ENCODE results near the gene PPP2R3B.

PPP2R3B gene

DNA sequence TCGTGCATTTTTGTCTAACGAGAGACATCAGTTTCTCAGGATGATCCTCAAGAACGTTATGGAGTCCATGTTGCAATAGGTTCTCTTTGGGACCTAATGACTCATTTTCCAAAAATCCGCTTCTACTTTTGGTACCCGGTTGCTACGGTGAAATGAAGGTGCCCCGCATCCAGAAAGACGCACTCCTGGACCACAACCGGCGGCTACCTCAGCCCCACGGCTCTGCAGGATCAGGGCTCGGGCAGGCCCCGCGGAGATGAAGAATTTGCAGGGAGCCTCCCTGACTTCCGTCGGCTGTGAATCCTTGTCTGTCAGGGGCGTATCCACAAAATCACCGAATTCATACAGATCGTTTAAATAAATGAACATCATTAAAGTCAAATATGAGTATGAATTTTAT lies 83.7 kb downstream of the PPP2R3B start:
- DNase-seq (ENCODE audit: low spot score): no peak

DNA sequence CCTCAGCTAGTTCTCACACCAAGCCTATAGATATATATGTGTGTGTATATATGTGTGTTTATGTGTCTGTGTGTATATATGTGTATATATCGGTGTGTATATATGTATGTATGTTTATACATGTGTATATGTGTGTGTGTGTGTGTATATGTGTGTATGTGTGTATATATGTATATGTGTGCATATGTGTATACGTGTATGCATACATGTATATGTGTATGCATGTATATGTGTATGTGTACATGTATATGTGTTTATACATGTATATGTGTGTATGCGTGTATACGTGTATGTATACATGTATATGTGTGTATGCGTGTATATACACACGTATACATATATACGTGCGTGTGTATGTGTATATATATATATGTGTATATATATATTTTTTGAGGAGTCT lies 86.4 kb downstream of the PPP2R3B start:
- DNase-seq (ENCODE audit: low spot score): no peak

DNA sequence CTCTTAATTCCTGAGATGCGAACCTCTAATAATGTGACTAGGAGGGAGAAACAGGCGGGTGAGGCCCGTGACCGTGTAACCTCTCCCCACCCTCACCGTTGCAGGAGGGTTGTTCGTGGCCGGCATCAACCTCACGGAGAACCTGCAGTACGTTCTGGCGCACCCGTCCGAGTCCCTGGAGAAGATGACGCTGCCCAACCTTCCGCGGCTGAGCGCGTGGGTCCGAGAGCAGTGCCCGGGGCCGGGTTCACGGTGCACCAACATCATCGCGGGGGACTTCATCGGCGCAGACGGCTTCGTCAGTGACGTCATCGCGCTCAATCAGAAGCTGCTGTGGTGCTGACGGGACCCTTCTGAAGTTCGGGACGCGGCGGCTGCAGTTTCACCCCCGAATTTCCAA lies 87.7 kb downstream of the PPP2R3B start:
- DNase-seq (ENCODE audit: low spot score): no peak

DNA sequence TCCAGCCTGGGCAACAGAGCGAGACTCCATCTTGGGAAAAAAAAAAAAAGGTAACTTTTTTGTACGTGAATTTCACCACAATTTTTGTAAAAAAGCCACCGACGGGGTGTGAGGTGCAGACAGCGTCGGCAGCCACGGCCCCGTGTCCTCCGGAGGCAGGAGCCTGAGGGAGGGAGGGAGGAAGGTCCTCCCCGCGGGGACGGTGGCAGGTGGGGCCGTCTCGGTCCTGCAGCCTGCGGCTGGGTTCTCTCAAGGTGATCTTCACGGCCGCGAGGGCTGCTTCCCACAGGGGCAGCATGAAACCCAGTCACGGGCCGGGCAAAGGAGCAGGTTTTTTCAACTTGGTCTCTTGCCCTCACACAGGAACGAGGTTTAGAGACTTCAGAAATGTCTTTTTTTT lies 91.6 kb downstream of the PPP2R3B start:
- no peak for DNase-seq (ENCODE audit: low spot score)

DNA sequence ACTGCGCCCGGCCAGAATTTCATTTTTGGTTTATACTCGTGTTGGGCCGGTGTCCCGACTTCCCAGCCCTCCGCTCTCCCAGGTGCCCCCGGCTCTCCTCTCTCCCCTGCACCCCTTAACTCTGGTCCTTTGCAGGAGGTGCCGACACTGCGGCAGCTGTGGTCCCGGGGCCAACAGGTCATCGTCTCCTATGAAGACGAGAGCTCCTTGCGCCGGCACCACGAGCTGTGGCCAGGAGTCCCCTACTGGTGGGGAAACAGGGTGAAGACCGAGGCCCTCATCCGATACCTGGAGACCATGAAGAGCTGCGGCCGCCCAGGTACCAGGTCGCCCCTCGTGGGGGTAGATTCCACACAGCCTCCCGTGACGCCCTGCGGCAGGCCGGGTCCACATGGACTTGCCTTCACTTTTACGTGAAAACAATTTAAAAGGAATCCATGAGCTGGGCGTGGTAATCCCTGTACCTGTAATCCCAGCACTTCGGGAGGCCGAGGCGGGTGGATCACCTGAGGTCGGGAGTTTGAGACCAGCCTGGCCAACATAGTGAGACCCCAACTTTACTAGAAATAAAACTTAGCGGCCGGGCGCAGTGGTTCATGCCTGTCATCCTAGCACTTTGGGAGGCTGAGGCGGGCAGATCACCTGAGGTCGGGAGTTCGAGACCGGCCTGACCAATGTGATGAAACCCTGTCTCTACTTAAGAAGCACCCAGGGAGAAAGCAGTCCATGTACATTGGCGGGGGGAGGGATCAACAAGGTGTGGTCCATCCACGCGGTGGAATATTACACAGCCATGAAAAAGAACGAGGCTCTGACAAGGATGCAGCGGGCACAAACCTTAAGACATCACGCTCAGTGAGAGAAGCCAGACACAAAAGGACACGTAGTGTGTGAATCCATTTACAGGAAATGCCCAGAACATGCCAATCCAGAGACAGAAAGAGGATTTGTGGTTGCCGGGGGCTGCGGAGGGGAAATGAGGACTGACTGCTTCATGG lies 93.5 kb downstream of the PPP2R3B start:
- no peak for DNase-seq (ENCODE audit: low spot score)

DNA sequence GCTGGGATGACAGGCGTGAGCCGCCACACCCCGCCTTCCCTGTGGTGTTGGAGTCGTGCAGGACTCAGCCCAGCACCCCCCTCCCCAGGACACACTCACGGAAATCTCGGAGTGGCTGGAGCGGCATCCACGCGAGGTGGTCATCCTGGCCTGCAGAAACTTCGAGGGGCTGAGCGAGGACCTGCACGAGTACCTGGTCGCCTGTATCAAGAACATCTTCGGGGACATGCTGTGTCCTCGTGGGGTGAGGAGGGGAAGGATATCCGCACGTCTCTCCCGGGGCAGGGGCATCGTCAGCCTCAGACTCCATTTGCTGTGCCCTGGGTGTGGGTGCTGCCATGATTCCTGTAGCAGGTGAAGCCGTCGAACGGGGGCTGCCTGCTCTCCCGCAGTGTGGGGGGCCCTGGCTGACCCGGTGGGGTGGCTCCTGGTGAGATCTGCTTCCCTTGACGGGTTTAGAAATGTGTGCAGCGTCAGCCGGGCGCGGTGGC lies 95.3 kb downstream of the PPP2R3B start:
- no peak for DNase-seq (ENCODE audit: low spot score)

DNA sequence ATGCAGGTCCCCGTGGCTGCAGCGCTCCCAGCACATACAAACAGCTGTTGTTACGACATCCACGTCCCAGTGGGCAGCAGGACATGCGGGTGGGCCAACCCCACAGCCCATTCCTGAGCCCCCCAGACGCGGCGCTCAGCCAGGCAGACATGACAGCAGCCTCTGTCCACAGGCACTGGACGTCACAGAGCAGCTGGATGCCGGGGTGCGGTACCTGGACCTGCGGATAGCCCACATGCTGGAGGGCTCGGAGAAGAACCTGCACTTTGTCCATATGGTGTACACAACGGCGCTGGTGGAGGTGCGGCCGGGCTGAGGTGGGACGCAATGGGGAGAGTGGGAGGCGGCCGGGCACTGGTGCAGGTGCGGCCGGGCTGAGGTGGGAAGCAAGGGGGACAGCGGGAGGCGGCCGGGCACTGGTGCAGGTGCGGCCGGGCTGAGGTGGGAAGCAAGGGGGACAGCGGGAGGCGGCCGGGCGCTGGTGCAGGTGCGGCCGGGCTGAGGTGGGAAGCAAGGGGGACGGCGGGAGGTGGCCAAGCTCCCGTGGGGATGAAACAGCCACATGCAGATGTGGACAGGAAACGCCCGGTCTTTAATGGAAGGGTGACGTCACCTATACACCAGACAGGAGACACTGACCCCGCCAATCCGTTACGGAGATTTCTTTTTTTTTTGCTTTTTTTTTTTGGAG lies 96.1 kb downstream of the PPP2R3B start:
- DNase-seq (ENCODE audit: low spot score): no peak

DNA sequence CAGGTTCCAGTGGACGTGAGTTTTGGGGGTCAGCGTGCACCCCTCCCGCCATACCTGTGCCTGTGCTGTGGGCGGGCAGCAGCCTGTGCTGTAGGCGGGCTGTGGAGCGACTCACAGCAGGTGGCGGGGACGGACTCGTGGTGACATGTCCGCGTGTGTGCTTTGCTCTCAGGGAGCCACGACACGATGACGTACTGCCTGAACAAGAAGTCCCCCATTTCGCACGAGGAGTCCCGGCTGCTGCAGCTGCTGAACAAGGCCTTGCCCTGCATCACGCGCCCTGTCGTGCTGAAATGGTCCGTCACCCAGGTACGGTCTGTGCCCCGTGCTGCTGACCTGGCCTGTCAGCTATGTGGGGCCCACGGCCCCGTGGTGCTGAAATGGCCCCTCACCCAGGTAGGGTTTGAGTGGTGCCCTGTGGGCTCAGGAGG lies 98.1 kb downstream of the PPP2R3B start:
- no peak for DNase-seq (ENCODE audit: low spot score)

DNA sequence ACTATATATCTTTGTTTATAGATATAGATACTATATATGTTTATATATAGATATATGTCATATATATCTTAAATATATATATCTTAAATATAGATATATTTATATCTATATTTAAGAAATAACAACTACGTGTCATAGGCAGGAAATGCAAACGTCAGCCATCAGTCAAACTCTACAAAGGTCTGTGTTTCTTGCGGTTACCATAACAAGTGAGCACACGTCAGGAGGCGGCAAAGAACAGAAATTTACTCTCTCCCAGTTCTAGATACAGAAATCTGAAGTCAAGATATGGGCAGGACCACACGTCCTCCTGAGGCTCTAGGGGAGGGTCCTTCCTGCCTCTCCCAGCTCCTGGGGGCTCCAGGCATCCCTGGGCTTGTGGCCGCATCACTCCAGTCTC lies 99.0 kb downstream of the PPP2R3B start:
- no peak for DNase-seq (ENCODE audit: low spot score)

DNA sequence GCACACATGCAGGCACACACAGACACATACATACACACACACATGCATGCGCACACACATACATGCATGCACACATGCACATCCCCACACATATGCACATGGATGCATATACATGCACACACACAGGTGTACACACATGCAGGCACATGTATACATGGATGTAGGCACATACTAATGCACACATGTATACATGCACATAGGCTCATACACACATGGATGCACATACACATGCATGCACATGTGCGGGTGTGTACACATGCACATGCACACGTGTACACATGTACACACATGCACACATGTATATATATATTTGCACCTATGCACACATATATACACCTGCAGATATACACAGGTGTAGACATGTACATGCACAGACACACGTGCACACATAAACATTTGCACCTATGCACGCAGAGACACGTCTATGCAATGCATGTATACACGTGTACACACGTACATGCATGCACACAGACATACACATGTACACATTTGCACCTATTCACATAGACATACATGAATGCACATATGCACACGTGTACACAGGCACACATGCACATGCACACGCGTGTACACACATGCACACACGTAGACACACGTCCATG lies 101.5 kb downstream of the PPP2R3B start:
- no peak for DNase-seq (ENCODE audit: low spot score)

Data from globus pallidus (tissue), 1 donor.